SK-MEL-5 (cell line): ENCODE results near the gene KDM2B. TPM values are rescaled to one million over a fixed set of nuclear protein-coding genes. Genes with fewer than 3 reads are reported as not detected.

Experiments
- DNase-seq: peaks from one replicate; pipeline ENCODE4 v3.0.0-alpha.2; 2016; ENCODE audit warnings: low read depth, low spot score
- in situ Hi-C: cut with HindIII; loops from 2 replicates; pipeline ENCODE4 v1.10.0; 2016; ENCODE audit warnings: low sequenced_read_pairs, high pct_unique_total_duplicates, low pct_unique_long_range_greater_than_20kb
- total RNA-seq: library from RNA; depleted of rRNA; stranded (reverse); fragments of >200 nt; shearing (Covaris generic); gene quantifications from 2 replicates; pipeline ENCODE4 v1.2.3, GENCODE V29; 2014

The KDM2B gene
- total RNA-seq, 1 experiment from 2014 or later = 24.4 TPM

DNA sequence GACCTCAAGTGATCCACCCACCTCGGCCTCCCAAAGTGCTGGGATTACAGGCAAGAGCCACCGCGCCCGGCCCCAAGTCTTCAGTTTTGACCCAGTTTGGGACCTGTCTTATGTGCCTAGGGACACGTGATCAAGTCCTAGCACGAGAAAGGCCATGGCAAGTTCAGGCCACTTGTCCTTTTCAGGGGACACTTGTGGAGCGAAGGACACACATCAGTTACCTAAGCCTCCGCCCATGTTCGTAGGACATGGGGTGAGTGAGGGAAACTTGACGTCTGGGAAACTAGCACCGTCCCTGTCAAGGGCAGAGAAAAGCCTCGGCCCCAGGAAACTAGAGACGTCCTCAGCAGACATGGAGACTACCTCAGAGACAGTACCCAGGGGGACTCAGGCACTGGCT is 60.7 kb downstream of the KDM2B start:
- DNase-seq = no peak
- in situ Hi-C loops = no loop called here

DNA sequence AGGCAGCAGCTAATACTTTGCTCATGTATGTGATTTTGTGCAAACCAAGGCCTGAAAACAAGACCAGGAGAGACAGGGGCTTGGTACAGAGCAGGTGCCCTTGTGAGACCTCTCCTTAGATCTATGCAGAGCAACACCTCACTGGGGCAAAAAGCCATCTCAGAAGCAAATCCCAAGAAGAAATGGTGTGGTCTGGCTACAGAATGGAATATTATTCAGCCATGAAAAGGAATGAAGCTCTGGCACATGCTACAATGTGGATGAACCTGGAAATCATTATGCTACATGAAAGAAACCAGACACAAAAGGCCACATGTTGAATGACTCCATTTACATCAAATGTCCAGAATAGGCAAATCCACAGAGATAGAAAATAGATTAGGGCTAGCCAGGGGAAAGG is 61.6 kb downstream of the KDM2B start:
- in situ Hi-C loops = no loop called here
- no peak for DNase-seq

DNA sequence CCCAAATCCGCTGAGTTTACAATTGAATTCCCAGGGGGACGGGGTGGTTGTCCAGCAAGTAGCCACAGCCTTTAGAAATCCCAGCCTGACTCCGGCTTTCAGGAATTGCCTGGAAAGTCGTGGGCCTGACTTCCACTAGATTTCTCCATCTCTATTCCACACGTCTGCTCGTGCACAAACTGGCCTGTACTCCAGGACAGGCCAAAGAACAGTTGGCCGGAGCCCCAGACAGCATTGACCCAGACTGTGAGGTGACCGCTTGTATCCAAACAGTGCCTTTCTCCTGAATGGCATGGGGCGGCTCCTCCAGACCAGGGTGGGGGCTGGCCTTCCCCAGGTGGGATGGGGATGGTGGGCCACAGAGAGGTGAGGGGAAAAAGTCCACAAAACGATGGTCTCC is 62.2 kb downstream of the KDM2B start:
- in situ Hi-C loops = no loop called here
- no peak for DNase-seq

DNA sequence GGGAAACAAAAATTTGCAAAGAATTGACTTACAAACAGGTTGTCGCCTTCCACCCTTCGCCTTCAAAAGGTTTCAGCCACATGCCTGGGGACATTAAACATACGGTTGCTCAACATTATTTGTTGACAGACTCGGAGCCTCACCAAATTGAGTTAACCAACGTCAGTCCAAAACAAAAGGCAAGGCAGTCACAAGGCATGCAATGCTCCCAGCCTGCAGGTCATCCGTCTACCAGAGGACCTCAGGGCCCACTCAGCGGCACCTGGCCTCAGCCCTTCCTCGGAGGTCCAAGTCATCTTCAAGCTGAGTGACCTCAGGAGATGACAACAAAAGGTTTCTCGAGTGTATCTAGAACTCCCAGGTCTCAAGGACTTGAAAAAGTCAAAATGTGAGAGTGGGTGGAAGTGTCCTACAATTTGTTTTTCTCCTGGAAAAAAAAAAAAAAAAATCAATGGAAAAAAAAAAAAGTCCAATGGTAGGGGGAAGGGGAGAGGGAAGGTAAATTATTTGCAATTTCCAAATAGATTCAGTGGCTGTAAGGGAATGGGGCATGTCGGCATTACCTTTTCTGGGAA is 64.3 kb downstream of the KDM2B start:
- no peak for DNase-seq
- in situ Hi-C loops = no loop called here

DNA sequence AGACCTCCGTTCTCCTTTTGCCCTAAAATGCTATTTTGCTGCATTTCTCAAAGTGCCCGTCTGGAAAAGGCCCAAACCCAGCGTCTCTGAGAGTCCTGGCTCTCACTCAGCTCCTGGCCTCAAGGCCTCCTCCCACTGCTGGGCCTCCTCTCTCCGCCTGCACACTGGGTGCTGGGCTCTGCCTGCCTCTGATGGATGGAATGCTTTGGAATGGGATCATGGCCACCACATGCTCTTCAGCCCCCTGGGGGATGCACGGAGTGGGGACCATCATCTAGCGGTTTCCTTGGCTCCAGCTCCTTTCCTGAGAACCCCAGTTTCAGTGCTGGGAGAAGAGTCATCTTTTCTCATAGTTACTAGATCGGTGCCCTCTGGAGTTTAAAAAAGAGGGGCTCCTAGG is 65.2 kb downstream of the KDM2B start:
- DNase-seq = no peak
- in situ Hi-C loops = no loop called here

DNA sequence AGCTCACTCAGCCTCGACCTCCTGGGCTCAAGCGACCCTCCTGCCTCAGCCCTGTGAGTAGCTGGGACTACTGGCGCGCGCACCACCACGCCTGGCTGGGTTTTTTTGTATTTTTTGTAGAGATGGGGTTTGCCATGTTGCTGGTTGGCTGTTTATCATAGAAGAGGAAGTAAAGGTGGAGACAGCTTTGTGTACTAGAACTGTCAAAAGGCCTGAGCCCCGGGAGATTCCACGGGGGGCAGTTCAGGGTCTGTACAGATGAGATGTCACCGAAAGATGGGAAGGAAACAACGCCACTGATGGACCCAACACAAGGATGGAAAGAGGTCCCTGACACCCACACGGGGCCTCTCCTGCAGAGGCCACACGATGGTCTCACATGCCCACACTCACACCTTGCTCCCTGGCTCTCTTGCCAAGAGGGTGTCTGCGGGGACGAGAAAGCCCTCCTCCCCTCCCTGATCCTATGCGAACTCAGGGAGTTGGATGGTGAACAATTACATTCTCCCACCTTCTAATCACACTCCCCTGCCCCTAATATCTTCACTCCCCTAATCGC is 66.6 kb downstream of the KDM2B start:
- DNase-seq = no peak
- in situ Hi-C loops = no loop called here

DNA sequence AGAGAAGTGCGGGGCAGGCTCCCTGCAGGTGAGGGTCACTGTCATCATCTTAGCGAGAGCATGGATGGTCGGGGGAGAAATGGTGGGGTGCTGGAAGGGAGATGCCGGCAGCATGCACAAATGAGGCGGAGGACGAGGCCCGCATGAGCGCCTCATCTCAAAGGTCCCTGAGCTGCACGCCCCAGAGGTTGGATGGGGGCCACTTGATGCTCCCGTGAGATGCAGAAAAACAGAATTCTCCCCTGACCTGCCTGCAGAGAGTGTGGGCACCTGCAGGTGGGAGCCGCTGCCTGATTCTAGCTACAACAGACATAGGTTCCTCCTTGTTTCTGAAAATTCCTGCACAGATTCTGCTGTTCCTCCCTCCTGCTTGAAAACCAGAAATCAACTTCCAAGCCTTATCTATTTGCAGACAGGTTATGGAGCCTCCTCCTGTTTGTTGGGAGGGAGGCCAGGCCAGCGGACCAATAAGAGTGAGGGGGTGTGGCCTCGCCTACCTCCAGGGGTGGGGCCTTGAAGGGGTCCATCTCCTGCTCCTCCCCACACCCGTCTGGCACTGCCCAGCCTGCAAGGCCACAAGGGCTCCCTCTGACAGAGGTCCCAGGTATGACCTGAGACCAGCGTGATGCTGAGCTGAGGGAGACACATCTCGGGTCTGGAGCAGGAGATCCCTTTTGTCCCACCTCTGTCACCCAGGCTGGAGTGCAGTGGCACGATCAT is 67.2 kb downstream of the KDM2B start:
- peak; percentile 68 for DNase-seq
- in situ Hi-C loops = no loop called here

DNA sequence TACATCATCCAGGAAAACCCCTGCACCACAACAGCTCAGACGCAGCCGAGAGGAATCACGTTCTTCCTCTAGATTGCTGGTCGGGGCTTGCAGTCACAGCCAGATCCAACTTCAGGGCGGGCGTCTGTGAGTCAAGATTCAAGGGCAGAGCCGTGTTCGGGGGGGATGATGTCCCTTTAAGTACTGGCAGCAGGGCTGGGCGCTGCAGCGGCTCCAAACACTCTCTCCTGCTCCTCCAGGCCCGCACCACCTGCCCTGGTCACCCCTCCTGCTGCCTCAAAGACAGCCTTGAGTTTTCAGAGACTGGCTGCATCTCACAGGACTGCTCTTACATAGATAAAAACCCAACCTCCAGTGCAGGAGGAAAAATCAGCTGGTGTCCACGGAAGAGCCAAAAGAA is 68.3 kb downstream of the KDM2B start:
- DNase-seq = no peak
- in situ Hi-C loops = no loop called here

DNA sequence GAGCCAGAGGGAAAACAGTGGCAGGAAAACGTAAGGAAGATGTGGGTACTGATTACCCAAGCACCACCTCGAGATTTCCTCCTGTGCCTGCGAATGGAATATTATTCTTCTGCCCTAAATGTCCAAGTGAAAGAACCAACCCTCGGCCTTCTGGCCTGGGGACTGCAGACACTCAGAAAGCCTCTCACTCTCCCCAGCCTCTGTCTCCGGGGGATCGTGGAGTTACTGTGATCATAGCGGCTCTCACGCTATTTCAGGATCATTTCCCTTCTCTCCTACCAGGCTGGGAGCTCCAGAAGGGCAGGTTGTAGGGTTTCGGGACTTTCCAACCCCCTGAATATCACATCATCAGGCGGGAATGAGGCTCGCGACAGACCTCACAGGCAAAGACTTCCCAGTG is 68.9 kb downstream of the KDM2B start:
- in situ Hi-C loops = no loop called here
- DNase-seq = no peak

DNA sequence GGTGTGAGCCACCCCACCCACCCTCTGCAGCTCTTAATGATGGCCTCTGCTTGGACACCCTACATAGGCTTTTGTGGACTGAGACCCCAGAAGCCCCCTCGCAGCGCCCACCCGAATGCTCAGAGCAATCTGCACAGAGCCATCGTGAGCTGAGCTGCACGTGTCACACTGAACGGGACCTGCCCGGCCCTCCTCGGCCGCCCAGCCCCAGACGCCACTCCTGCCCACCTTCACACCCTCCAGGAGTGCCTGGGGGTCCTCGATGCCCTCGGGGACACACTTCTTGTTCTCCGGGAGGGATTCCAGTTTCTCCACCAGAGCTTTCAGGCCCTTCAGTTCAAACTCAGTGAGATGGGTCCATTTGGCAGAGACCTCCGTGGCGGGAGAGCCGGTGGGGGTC is 71.5 kb downstream of the KDM2B start:
- DNase-seq = no peak
- in situ Hi-C loops = no loop called here

DNA sequence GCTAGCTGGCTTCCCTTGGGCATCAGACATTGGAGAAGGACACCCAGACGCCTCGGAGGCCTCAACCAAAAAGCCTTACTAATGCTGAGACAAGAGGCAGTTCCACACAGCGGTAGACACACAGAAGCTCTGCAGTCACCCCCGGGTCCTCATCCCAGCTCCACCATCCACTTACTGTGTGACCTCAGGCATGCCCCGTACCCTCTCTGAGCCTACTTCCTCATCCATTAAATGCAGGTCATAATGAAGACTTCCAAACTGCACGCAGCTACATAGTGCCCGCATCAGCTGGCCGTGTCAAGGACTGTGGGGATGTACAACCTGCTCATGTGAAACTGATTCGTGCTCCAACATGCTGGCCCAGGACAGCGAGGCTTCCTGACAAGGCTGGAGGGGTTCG is 72.3 kb downstream of the KDM2B start:
- no peak for DNase-seq
- in situ Hi-C loops = no loop called here

DNA sequence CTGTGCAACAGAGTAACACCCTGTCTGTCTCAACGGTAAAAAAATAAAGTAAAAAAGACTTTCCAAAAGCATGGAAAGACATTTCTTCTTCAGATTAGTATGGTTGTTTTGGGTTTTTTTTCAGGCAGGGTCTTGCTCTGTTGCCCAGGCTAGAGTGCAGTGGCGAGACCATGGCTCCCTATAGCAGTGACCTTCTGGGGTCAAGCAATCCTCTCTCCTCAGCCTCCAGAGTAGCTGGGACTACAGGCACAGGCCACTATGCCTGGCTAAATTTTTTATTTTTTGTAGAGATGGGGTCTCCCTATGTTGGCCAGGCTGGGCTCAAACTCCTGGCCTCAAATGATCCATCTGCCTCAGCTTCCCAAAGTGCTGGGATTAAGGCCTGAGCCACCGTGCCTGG is 72.8 kb downstream of the KDM2B start:
- no peak for DNase-seq
- in situ Hi-C loops = no loop called here

DNA sequence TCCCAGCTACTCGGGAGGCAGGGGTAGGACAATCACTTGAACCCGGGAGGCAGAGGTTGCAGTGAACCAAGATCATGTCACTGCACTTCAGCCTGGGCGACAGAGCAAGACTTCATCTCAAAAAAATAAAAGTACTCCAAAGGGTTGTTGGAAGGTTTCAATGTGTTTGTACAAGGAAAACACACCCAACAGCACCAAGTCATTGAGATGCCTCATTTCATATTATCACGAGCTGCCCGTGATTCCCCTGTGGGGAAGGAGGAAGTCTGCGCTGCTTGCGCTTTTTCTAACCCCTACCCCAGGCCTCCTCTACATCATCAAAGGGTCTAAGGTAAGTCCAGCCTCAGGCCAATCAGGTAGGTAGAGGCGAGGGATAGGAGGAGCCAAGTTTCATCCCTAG is 73.6 kb downstream of the KDM2B start:
- in situ Hi-C loops = no loop called here
- no peak for DNase-seq

DNA sequence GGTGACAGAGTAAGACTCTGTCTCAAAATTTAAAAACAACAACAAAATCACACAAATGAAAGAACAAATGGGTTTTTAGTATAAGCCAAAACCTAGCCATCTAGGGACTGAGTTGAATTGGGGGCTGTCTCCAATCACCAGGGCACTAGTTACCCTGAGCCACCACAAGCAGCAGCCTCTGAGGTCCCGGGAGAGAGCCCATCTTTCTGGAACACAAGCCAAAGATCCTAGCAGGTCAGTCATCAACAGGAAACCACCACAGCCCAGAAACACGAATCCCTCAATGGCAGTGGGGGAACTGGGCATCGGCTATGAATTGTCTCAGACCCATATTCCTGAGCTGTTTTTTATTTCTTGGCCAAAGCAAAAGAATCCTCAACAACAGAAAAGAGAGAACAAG is 75.3 kb downstream of the KDM2B start:
- in situ Hi-C loops = no loop called here
- DNase-seq = no peak

DNA sequence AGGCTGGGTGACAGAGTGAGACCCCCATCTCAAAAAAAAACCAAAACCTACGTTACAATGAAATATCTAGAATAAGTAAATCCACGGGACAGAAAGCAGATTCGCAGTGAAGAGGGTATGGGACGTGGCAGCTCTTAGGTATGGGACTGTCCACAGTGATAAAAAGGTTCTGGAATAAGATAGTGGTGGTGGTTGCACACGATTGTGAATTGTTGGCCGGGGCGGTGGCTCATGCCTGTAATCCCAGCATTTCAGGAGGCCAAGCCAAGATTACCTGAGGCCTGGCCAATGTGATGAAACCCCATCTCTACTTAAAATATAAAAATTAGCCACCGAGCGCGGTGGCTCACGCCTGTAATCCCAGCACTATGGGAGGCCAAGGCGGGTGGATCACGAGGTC is 76.3 kb downstream of the KDM2B start:
- DNase-seq = no peak
- in situ Hi-C loops = no loop called here

DNA sequence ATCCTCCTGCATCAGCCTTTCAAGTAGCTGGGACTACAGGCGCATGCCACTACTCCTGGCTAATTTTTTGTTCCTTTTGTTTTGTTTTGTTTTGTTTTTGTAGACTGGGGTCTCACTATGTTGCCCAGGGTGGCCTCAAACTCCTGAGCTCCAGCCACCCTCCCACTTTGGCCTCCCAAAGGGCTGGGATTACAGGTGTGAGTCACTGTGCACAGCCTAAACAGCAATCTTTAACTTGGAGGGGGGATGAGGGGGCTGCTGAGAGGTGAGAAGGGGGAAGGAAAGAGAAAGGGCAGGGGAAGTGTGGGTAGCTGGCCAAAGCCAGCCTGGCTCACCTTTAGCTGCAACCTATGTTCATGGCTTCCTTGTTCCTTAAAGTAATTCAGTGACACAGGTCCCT is 77.4 kb downstream of the KDM2B start:
- in situ Hi-C loops = no loop called here
- DNase-seq = no peak

DNA sequence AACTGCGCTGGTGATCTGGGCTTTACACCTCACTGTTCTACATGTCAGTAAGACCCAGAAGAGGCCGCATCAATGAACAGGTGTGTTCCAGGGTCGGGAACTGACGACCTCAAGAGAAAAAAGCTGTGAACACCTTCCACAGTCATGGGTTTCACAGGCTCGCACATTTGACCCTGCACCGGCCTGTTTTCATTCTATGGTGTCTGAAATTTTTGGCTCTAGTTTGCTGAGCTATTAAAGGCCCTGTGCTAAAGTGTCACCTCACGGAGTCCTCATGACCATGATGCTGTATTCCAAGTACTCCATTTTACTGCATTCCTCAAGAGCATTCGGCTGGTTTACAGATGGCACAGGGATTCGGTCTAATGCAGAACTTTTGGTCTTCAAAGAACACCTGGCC is 78.9 kb downstream of the KDM2B start:
- no peak for DNase-seq
- in situ Hi-C loops = no loop called here

DNA sequence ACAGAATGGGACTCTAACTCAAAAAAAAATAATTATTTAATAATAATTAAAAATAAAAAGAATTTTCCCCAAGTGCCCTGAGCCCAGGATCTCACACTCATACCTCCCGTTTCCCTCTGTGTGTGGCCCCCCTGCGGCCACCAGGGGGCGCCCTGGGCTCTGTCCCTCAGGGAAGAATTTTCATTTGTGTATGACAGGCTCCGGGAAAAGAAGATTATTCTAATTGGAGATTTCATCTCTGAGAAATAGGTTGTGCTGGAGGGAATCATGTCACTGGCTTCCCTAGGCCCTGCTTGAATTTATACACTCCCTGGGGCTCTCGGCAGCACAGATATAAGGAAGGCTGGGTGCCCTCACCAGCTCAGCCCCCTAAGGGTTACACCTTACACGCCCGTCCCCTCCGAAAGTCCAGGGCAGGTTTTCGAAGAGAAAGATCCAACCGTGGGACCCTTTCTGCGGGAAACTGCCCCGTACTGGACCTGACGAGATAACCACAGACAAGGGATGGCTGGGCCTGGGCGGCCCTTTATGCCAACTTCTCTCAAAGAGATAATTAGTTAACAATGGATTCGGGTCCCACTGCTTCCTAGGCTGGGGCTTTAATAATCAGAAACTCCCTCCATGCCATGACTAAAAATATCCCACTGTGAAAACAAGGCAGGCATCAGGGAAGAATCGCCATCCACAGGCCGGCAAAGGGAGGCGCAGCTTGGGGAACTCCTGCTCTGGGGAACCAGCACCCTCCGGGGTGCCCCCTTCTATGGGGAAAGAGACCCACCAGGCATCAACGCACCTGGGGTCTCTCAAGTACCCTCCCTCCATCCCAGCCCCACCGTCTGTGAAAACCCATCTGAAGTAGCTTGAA is 80.7 kb downstream of the KDM2B start:
- peak; percentile 65 for DNase-seq
- in situ Hi-C loops = no loop called here

DNA sequence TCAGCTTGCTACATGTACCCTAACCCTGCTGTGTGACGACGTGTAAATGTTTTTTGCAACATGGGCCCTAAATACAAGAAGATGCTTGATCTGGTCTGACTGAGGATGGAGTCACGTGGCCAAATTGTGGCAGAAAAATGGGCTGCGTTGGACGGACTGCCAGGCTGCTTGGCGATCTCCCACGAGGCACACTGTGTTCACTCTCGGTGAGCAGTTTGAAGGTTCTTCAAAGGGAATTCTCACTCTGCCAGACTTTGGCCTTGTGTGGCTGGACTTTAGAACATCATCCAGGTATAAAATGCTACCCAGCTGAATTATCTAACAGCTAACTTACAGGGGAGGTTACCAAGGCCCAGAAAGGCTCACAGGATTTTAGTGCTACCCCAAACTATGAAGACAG is 85.1 kb downstream of the KDM2B start:
- in situ Hi-C loops = no loop called here
- DNase-seq = no peak
